GM18861 (cell line): ENCODE measurements around the gene EIF4G1.
"Not testable (repeated sequence)": the region's sequence is repeated elsewhere in the genome, so short reads cannot be mapped to it uniquely, and the experiment has no call there.

Source experiments
- ATAC-seq: cut with Tn5 transposase; IDR thresholded peaks from one replicate; pipeline ENCODE4 v1.9.1; 2021; ENCODE audit not compliant: unreplicated experiment

EIF4G1 gene

GRCh38 chr3:184333190-184333589 is 18.8 kb downstream of the EIF4G1 start:
- ATAC-seq, result no peak

GRCh38 chr3:184333700-184334099 is 19.3 kb downstream of the EIF4G1 start:
- ATAC-seq, result no peak

- no peak for ATAC-seq
Measured at GRCh38 chr3:184334470-184335158, 20.2 kb downstream of the EIF4G1 start.

- no peak for ATAC-seq
Measured at GRCh38 chr3:184335291-184335660, 20.9 kb downstream of the EIF4G1 start.

- ATAC-seq, result peak; percentile 65
Measured at GRCh38 chr3:184335661-184336546, 21.5 kb downstream of the EIF4G1 start.

- no peak for ATAC-seq
Measured at GRCh38 chr3:184336547-184337398, 22.4 kb downstream of the EIF4G1 start.

- no peak for ATAC-seq
Measured at GRCh38 chr3:184337399-184337714, 23.0 kb downstream of the EIF4G1 start, which contains the start of gene FAM131A. Gene FAM131A, plus strand, starts transcription at chr3:184337600. Its CDS starts 31 bp downstream, at chr3:184337631.

GRCh38 chr3:184337981-184338380 is 23.6 kb downstream of the EIF4G1 start:
- ATAC-seq, result no peak

- ATAC-seq, result no peak
Measured at GRCh38 chr3:184338511-184338945, 24.1 kb downstream of the EIF4G1 start.

- ATAC-seq, result no peak
Measured at GRCh38 chr3:184339001-184339400, 24.6 kb downstream of the EIF4G1 start.

GRCh38 chr3:184339451-184340135 is 25.2 kb downstream of the EIF4G1 start:
- ATAC-seq, result not testable (repeated sequence)

- ATAC-seq, result no peak
Measured at GRCh38 chr3:184341925-184342324, 27.5 kb downstream of the EIF4G1 start.

- ATAC-seq, result no peak
Measured at GRCh38 chr3:184343200-184343876, 28.9 kb downstream of the EIF4G1 start.

- no peak for ATAC-seq
Measured at GRCh38 chr3:184344579-184345316, 30.3 kb downstream of the EIF4G1 start.

GRCh38 chr3:184345317-184346144 is 31.1 kb downstream of the EIF4G1 start:
- ATAC-seq, result no peak

GRCh38 chr3:184346480-184347190 is 32.2 kb downstream of the EIF4G1 start:
- no peak for ATAC-seq

- no peak for ATAC-seq
Measured at GRCh38 chr3:184347321-184348056, 33.1 kb downstream of the EIF4G1 start.
